ENCODE results near the gene FOXN3. TPM values are rescaled to one million over a fixed set of nuclear protein-coding genes. Genes with fewer than 3 reads are reported as not detected.

The FOXN3 gene
- total and polyA plus RNA-seq, 2 experiments from 2014 or later, result 98.9 to 167 TPM

DNA sequence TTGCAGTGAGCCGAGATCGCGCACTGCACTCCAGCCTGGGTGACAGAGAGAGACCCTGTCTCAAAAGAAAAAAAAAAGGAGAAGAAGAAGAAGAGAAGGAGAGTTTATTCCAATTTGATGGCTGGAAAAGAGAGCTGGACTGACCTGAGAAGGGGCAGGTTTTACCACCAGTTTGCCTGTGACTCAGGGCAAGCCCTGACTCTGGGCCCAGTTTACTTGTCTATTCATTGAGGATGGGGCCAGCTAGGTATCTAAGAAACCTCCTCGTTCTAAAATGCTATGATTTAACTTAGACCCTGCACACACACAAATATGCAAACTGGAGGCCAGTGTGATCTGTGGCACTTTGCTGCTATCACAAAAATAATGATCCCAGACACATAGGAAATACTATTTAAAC is 155.0 kb downstream of the FOXN3 start:
- Histone ChIP-seq H4K20me1 (replicated peaks; ENCODE audit: insufficient read depth) (peaks cover 53% of the 10 kb centered on the region), H3K4me1 (ENCODE audit: insufficient read depth) (peaks cover 19% of the 10 kb centered on the region), H3K9me2 (ENCODE audit: insufficient read depth) (peaks cover 5% of the 10 kb centered on the region; the same call in 1 of the 2 replicates), H3K4me3 (no peak overlapping the region), H2AFZ (no peak overlapping the region), H3K27me3 (ENCODE audit: insufficient read depth) (no peaks in the 10 kb centered on the region), H3F3A (replicated peaks; ENCODE audit: low read depth) (no peaks in the 10 kb centered on the region; the same call in 1 of the 2 replicates), H3K79me2 (replicated peaks; ENCODE audit: insufficient read depth) (peaks cover 100% of the 10 kb centered on the region), H3K36me3 (ENCODE audit: insufficient read depth) (no peaks in the 10 kb centered on the region), H3K27ac (ENCODE audit: low read depth) (no peak overlapping the region), H3K4me2 (no peak overlapping the region)
- H3K36me3 Mint-ChIP-seq (ENCODE audit: low read depth), result peaks cover 37% of the 10 kb centered on the region
- no peak overlapping the region for H3K4me3 Mint-ChIP-seq
- H3K27me3 Mint-ChIP-seq (ENCODE audit: insufficient read depth, low read depth, poor library complexity), result no peaks in the 10 kb centered on the region
- H3K27ac Mint-ChIP-seq, result peak overlapping the region; percentile 57
- no peak for TF ChIP-seq EZH2phosphoT487 (IDR thresholded peaks at IDR 0.05; ENCODE audit: unreplicated experiment)
- TF ChIP-seq REST (IDR thresholded peaks at IDR 0.05; ENCODE audit: unreplicated experiment), result no peak
- no peak for TF ChIP-seq ZNF331 (CRISPR knock-in tag; IDR thresholded peaks at IDR 0.05; ENCODE audit: low read depth)
- TF ChIP-seq ZNF462 (CRISPR knock-in tag; IDR thresholded peaks at IDR 0.05), result no peak
- no peak for TF ChIP-seq CREB1 (CRISPR knock-in tag; IDR thresholded peaks at IDR 0.05; ENCODE audit: low read depth)
- TF ChIP-seq STAT1 (IDR thresholded peaks at IDR 0.05; ENCODE audit: unreplicated experiment), result no peak
- TF ChIP-seq CTCF (conservative IDR thresholded peaks at IDR 0.05; ENCODE audit: low read depth in 2 of 2), result no peak
- no peak for TF ChIP-seq JUNB (IDR thresholded peaks at IDR 0.05; ENCODE audit: unreplicated experiment)
- no peak for TF ChIP-seq POLR2AphosphoS5 (IDR thresholded peaks at IDR 0.05; ENCODE audit: low read depth)
- TF ChIP-seq NANOG (IDR thresholded peaks at IDR 0.05; ENCODE audit: borderline replicate concordance), result no peak
- no peak for TF ChIP-seq ZNF114 (CRISPR knock-in tag; IDR thresholded peaks at IDR 0.05)
- TF ChIP-seq EZH2 (IDR thresholded peaks at IDR 0.05; ENCODE audit: low read depth, unreplicated experiment), result no peak
- peaks cover 47% of the 10 kb centered on the region for H3K4me1 Mint-ChIP-seq
- ATAC-seq (no peak), DNase-seq (ENCODE audit: low spot score) (no peak)
- no peaks in the 10 kb centered on the region for H3K9me3 Mint-ChIP-seq

Measured in GM23338 (cell line).